ENCODE results near the gene POLDIP2. TPM values are rescaled to one million over a fixed set of nuclear protein-coding genes. Genes with fewer than 3 reads are reported as not detected.
A peak's percentile ranks its signal among the peaks of the same experiment; 100 is the strongest.

POLDIP2 gene
- total and polyA plus RNA-seq, 2 of the 13 experiments (the other 11 are each of a cell fraction or from before 2014, with no cell fraction given): 85.9 to 114 TPM

DNA sequence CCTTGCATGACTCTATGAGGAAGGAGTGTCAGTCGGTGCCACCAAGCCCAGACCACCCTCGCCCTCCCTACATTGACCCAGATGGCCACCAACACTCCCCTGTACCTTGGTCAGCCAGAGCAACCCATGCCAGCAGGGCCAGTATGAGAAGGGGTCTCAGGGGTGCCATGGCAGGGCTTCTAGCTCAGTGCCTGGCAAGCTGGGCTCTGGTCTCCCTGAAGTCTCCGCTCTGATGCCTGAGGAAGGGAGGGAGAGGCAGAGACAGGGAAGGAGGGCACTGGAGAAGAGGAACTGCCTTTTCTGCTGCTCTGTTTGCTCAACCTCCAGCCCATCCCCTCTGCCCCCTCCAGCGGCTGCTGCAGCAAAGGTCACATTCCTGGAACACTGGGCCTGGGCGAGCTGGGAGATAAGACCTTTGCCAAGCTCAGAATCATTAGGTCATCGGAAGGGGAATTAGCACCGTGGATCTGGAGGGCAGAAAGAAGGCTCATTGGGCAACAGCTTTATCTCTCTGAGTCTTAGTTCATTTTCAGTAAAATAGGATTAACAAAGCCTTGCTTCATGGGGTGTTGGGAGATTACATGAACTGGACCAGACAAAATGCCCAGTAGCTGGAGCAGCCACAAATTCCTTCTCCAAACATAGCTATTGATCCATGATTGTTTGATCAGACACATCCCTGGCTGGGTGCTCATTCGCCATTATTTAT is 12.9 kb upstream of the POLDIP2 start, which contains the start of gene VTN (continued):
- TF ChIP-seq, protein P1, sequence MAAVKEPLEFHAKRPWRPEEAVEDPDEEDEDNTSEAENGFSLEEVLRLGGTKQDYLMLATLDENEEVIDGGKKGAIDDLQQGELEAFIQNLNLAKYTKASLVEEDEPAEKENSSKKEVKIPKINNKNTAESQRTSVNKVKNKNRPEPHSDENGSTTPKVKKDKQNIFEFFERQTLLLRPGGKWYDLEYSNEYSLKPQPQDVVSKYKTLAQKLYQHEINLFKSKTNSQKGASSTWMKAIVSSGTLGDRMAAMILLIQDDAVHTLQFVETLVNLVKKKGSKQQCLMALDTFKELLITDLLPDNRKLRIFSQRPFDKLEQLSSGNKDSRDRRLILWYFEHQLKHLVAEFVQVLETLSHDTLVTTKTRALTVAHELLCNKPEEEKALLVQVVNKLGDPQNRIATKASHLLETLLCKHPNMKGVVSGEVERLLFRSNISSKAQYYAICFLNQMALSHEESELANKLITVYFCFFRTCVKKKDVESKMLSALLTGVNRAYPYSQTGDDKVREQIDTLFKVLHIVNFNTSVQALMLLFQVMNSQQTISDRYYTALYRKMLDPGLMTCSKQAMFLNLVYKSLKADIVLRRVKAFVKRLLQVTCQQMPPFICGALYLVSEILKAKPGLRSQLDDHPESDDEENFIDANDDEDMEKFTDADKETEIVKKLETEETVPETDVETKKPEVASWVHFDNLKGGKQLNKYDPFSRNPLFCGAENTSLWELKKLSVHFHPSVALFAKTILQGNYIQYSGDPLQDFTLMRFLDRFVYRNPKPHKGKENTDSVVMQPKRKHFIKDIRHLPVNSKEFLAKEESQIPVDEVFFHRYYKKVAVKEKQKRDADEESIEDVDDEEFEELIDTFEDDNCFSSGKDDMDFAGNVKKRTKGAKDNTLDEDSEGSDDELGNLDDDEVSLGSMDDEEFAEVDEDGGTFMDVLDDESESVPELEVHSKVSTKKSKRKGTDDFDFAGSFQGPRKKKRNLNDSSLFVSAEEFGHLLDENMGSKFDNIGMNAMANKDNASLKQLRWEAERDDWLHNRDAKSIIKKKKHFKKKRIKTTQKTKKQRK (IDR thresholded peaks at IDR 0.05; ENCODE audit: low read length): no peak
- TF ChIP-seq ZNF703 (CRISPR knock-in tag; IDR thresholded peaks at IDR 0.05; ENCODE audit: borderline replicate concordance) (no peak; the same call in 1 of the 2 replicates), ZNF230 (CRISPR knock-in tag; IDR thresholded peaks at IDR 0.05) (peak; percentile 67; the same call in 1 of the 2 replicates), REPIN1 (CRISPR knock-in tag; IDR thresholded peaks at IDR 0.05; ENCODE audit: borderline replicate concordance, low read depth) (peak; percentile 39; the same call in 1 of the 2 replicates), NR2F6 (IDR thresholded peaks at IDR 0.05) (peak; percentile 99), NR2F6 (CRISPR knock-in tag; IDR thresholded peaks at IDR 0.05) (peak; percentile 99), ZNF207 (IDR thresholded peaks at IDR 0.05; ENCODE audit: borderline replicate concordance) (no peak), EZH2 (conservative IDR thresholded peaks at IDR 0.05; ENCODE audit: low read depth, low read length) (no peak), IRF2 (CRISPR knock-in tag; IDR thresholded peaks at IDR 0.05) (peak; percentile 83), ZNF614 (CRISPR knock-in tag; IDR thresholded peaks at IDR 0.05; ENCODE audit: borderline replicate concordance) (peak; percentile 79), PCBP1 (IDR thresholded peaks at IDR 0.05; ENCODE audit: borderline replicate concordance, low read depth, low read length) (no peak), KAT8 (CRISPR knock-in tag; IDR thresholded peaks at IDR 0.05) (peak; percentile 74), YEATS4 (CRISPR knock-in tag; IDR thresholded peaks at IDR 0.05; ENCODE audit: borderline replicate concordance) (peak; percentile 85; the same call in 1 of the 2 replicates), PRMT3 (CRISPR knock-in tag; IDR thresholded peaks at IDR 0.05; ENCODE audit: borderline replicate concordance, low read depth) (no peak), ATF7-NPFF (CRISPR knock-in tag; IDR thresholded peaks at IDR 0.05; ENCODE audit: low read depth) (no peak), MTA1 (CRISPR knock-in tag; IDR thresholded peaks at IDR 0.05; ENCODE audit: borderline replicate concordance) (peak; percentile 94), SP2 (CRISPR knock-in tag; IDR thresholded peaks at IDR 0.05) (no peak), SMAD3 (CRISPR knock-in tag; IDR thresholded peaks at IDR 0.05) (peak; percentile 85)
- TF ChIP-seq, protein P2, sequence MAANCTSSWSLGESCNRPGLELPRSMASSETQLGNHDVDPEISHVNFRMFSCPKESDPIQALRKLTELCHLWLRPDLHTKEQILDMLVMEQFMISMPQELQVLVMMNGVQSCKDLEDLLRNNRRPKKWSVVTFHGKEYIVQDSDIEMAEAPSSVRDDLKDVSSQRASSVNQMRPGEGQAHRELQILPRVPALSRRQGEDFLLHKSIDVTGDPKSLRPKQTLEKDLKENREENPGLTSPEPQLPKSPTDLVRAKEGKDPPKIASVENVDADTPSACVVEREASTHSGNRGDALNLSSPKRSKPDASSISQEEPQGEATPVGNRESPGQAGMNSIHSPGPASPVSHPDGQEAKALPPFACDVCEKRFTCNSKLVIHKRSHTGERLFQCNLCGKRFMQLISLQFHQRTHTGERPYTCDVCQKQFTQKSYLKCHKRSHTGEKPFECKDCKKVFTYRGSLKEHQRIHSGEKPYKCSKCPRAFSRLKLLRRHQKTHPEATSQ (CRISPR knock-in tag; IDR thresholded peaks at IDR 0.05; ENCODE audit: borderline replicate concordance): peak; percentile 45; the same call in 1 of the 2 replicates
- TF ChIP-seq, protein P3, sequence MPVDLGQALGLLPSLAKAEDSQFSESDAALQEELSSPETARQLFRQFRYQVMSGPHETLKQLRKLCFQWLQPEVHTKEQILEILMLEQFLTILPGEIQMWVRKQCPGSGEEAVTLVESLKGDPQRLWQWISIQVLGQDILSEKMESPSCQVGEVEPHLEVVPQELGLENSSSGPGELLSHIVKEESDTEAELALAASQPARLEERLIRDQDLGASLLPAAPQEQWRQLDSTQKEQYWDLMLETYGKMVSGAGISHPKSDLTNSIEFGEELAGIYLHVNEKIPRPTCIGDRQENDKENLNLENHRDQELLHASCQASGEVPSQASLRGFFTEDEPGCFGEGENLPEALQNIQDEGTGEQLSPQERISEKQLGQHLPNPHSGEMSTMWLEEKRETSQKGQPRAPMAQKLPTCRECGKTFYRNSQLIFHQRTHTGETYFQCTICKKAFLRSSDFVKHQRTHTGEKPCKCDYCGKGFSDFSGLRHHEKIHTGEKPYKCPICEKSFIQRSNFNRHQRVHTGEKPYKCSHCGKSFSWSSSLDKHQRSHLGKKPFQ (CRISPR knock-in tag; IDR thresholded peaks at IDR 0.05; ENCODE audit: insufficient replicate concordance): no peak
